Smooth muscle cell (in vitro differentiated cells): Measurements from ENCODE around the gene INTS1. TPM values are rescaled to one million over a fixed set of nuclear protein-coding genes. Genes with fewer than 3 reads are reported as not detected.

Experiments
- DNase-seq: peaks from one replicate; lab custom pipeline; 2025; ENCODE audit not compliant: unreplicated experiment; lab: John Stamatoyannopoulos, UW
- H2AFZ ChIP-seq: fragments of 200-600 bp; sonication (generic); 2 replicates; pipeline ENCODE4 v1.6.0; 2016; ENCODE audit warnings: antibody characterized with exemption, low read depth, mild to moderate bottlenecking
- H3F3A ChIP-seq: fragments of 200-600 bp; sonication (generic); 2 replicates; pipeline ENCODE4 v1.6.0; 2017; ENCODE audit warnings: antibody characterized with exemption, low read depth
- H3K27ac ChIP-seq: fragments of 200-600 bp; sonication (generic); 2 replicates; pipeline ENCODE4 v1.5.1; 2016; ENCODE audit warnings: low read depth, mild to moderate bottlenecking
- H3K27me3 ChIP-seq: fragments of 200-600 bp; sonication (generic); 2 replicates; pipeline ENCODE4 v1.6.1; 2016; ENCODE audit warnings: low read depth, mild to moderate bottlenecking
- H3K36me3 ChIP-seq: fragments of 200-600 bp; sonication (generic); 2 replicates; pipeline ENCODE4 v1.5.1; 2016; ENCODE audit warnings: low read depth
- H3K4me1 ChIP-seq: fragments of 200-600 bp; sonication (generic); 2 replicates; pipeline ENCODE4 v1.5.1; 2016; ENCODE audit warnings: low read depth
- H3K4me2 ChIP-seq: fragments of 200-600 bp; sonication (generic); 2 replicates; pipeline ENCODE4 v1.6.0; 2016; ENCODE audit warnings: mild to moderate bottlenecking
- H3K4me3 ChIP-seq: fragments of 200-600 bp; sonication (generic); 2 replicates; pipeline ENCODE4 v1.5.1; 2016; ENCODE audit warnings: mild to moderate bottlenecking
- H3K79me2 ChIP-seq: fragments of 200-600 bp; sonication (generic); 2 replicates; pipeline ENCODE4 v1.6.0; 2016; ENCODE audit warnings: low read depth, mild to moderate bottlenecking
- H3K9ac ChIP-seq: fragments of 200-600 bp; sonication (generic); 2 replicates; pipeline ENCODE4 v1.6.0; 2016; ENCODE audit warnings: low read depth
- H3K9me3 ChIP-seq: fragments of 200-600 bp; sonication (generic); replicated peaks from 2 replicates; pipeline ENCODE4 v1.5.1; 2016; ENCODE audit warnings: low read depth
- H4K20me1 ChIP-seq: fragments of 200-600 bp; sonication (generic); 2 replicates; pipeline ENCODE4 v1.6.0; 2016; ENCODE audit warnings: low read depth
- CTCF ChIP-seq: fragments of 200-600 bp; sonication (generic); IDR thresholded peaks from 2 replicates; pipeline ENCODE4 v1.5.1; 2017; ENCODE audit warnings: borderline replicate concordance, mild to moderate bottlenecking, antibody characterized with exemption; ENCODE audit not compliant: insufficient read depth, poor library complexity, severe bottlenecking
- WGBS: methylation state at CpG from one replicate; pipeline ENCODE4 v1.1.7; 2016; ENCODE audit warnings: low lambda C conversion rate; 5-methylcytosine and 5-hydroxymethylcytosine counted together
- polyA plus RNA-seq: library from polyadenylated mRNA; unstranded; fragments of >200 nt; fragmentation: Nextera tagmentation; extraction: Ambion mirVana; gene quantifications from 2 replicates; pipeline ENCODE4 v1.2.1, GENCODE V29; 2016
- total RNA-seq: library from RNA; depleted of rRNA; stranded (reverse); fragments of >200 nt; gene quantifications from 2 replicates; pipeline ENCODE4 v1.2.3, GENCODE V29; 2014

Gene INTS1
- total and polyA plus RNA-seq, 2 experiments from 2014 or later, result 18.2 to 51.2 TPM

GRCh38 chr7:1495564-1496242 lies 8.5 kb downstream of the INTS1 start:
- WGBS, result 93% methylated on average over 29 of the region's 34 CpGs
- H3K36me3 ChIP-seq, result no peaks in the 10 kb centered on the region
- no peak for DNase-seq
- H3K79me2 ChIP-seq, result no peaks in the 10 kb centered on the region
- no peak overlapping the region for H2AFZ ChIP-seq
- no peaks in the 10 kb centered on the region for H3K27me3 ChIP-seq
- no peak overlapping the region for H3K4me3 ChIP-seq
- H3K27ac ChIP-seq, result no peak overlapping the region
- TF ChIP-seq CTCF, result no peak
- H3K4me2 ChIP-seq, result no peak overlapping the region
- H3K9ac ChIP-seq, result no peak overlapping the region
- no peaks in the 10 kb centered on the region for H3F3A ChIP-seq
- H4K20me1 ChIP-seq, result peaks cover 5% of the 10 kb centered on the region
- no peaks in the 10 kb centered on the region for H3K4me1 ChIP-seq
- no peaks in the 10 kb centered on the region for H3K9me3 ChIP-seq

GRCh38 chr7:1494866-1495563 lies 9.2 kb downstream of the INTS1 start:
- no peak for TF ChIP-seq CTCF
- WGBS, result 99% methylated on average over 23 of the region's 27 CpGs
- no peak for DNase-seq
- Histone ChIP-seq H3K27ac (no peak overlapping the region), H3K79me2 (no peaks in the 10 kb centered on the region), H3K9me3 (no peaks in the 10 kb centered on the region), H3K36me3 (no peaks in the 10 kb centered on the region), H4K20me1 (peaks cover 9% of the 10 kb centered on the region), H2AFZ (no peak overlapping the region), H3K4me2 (no peak overlapping the region), H3K27me3 (no peaks in the 10 kb centered on the region), H3K4me1 (no peaks in the 10 kb centered on the region), H3F3A (no peaks in the 10 kb centered on the region), H3K9ac (no peak overlapping the region), H3K4me3 (no peak overlapping the region)

- WGBS, result 98% methylated on average over 20 of the region's 25 CpGs
- H3K27ac ChIP-seq, result no peak overlapping the region
- H4K20me1 ChIP-seq, result peaks cover 9% of the 10 kb centered on the region
- H3F3A ChIP-seq, result no peaks in the 10 kb centered on the region
- no peaks in the 10 kb centered on the region for H3K36me3 ChIP-seq
- DNase-seq, result no peak
- H3K4me3 ChIP-seq, result no peak overlapping the region
- H3K9ac ChIP-seq, result no peak overlapping the region
- TF ChIP-seq CTCF, result no peak
- no peak overlapping the region for H3K4me2 ChIP-seq
- no peaks in the 10 kb centered on the region for H3K79me2 ChIP-seq
- H2AFZ ChIP-seq, result no peak overlapping the region
- no peaks in the 10 kb centered on the region for H3K4me1 ChIP-seq
- no peaks in the 10 kb centered on the region for H3K27me3 ChIP-seq
- H3K9me3 ChIP-seq, result no peaks in the 10 kb centered on the region
Measured at GRCh38 chr7:1494447-1494846, 9.7 kb downstream of the INTS1 start.
